ENCODE data around the gene LGR5. TPM values are rescaled to one million over a fixed set of nuclear protein-coding genes. Genes with fewer than 3 reads are reported as not detected.

LGR5 gene
- total RNA-seq, 2 experiments from 2014 or later = not detected

- POLR2A ChIA-PET = no interaction called here
- DNase-seq (peak; percentile 36), ATAC-seq (peak; percentile 61)
- CTCF ChIA-PET = interaction anchor here (0.8 to 4.1 kb wide), 18 partner anchors 10 to 352 kb away, joined by 3 to 75 read pairs (median 5); no protein-coding TSS in a partner anchor
- Mint-ChIP-seq H3K4me3 (no peak overlapping the region), H3K27me3 (ENCODE audit: low read depth) (peaks cover 7% of the 10 kb centered on the region), H3K27ac (no peak overlapping the region), H3K4me1 (ENCODE audit: low read depth) (no peaks in the 10 kb centered on the region), H3K9me3 (ENCODE audit: insufficient read depth) (no peaks in the 10 kb centered on the region), H3K36me3 (ENCODE audit: low read depth) (no peaks in the 10 kb centered on the region)
These were observed 24.0 kb upstream of the LGR5 start for GRCh38 chr12:71415336-71416231.

- POLR2A ChIA-PET = no interaction called here
- Mint-ChIP-seq H3K36me3 (ENCODE audit: low read depth) (no peaks in the 10 kb centered on the region), H3K27ac (no peak overlapping the region), H3K9me3 (ENCODE audit: insufficient read depth) (no peaks in the 10 kb centered on the region), H3K4me1 (ENCODE audit: low read depth) (no peaks in the 10 kb centered on the region), H3K4me3 (no peak overlapping the region), H3K27me3 (ENCODE audit: low read depth) (peaks cover 4% of the 10 kb centered on the region)
- CTCF ChIA-PET = interaction anchor here (1.7 to 4.1 kb wide), 3 partner anchors 30 to 331 kb away, joined by 6 to 75 read pairs (median 25); no protein-coding TSS in a partner anchor
- DNase-seq = no peak
- no peak for ATAC-seq
These were observed 22.4 kb upstream of the LGR5 start for GRCh38 chr12:71417181-71417580.

- no peaks in the 10 kb centered on the region for H3K36me3 Mint-ChIP-seq (ENCODE audit: low read depth)
- ChIA-PET CTCF (no interaction called here), POLR2A (no interaction called here)
- no peak overlapping the region for H3K4me3 Mint-ChIP-seq
- H3K27ac Mint-ChIP-seq = no peak overlapping the region
- ATAC-seq = no peak
- DNase-seq = no peak
- H3K9me3 Mint-ChIP-seq (ENCODE audit: insufficient read depth) = no peaks in the 10 kb centered on the region
- peaks cover 20% of the 10 kb centered on the region for H3K27me3 Mint-ChIP-seq (ENCODE audit: low read depth)
- no peaks in the 10 kb centered on the region for H3K4me1 Mint-ChIP-seq (ENCODE audit: low read depth)
These were observed 18.7 kb upstream of the LGR5 start for GRCh38 chr12:71420775-71421406.

- ChIA-PET POLR2A (no interaction called here), CTCF (interaction anchor here (1.0 to 1.2 kb wide), 2 partner anchors 10 to 321 kb away, joined by 5 read pairs; no protein-coding TSS in a partner anchor)
- Mint-ChIP-seq H3K27me3 (ENCODE audit: low read depth) (peaks cover 17% of the 10 kb centered on the region), H3K36me3 (ENCODE audit: low read depth) (no peaks in the 10 kb centered on the region), H3K27ac (no peak overlapping the region), H3K9me3 (ENCODE audit: insufficient read depth) (no peaks in the 10 kb centered on the region), H3K4me1 (ENCODE audit: low read depth) (no peaks in the 10 kb centered on the region), H3K4me3 (no peak overlapping the region)
- no peak for ATAC-seq
- DNase-seq = no peak
These were observed 13.9 kb upstream of the LGR5 start for GRCh38 chr12:71425568-71426299.

- H3K9me3 Mint-ChIP-seq (ENCODE audit: insufficient read depth) = no peaks in the 10 kb centered on the region
- no peak overlapping the region for H3K4me3 Mint-ChIP-seq
- no peaks in the 10 kb centered on the region for H3K36me3 Mint-ChIP-seq (ENCODE audit: low read depth)
- no peak overlapping the region for H3K27ac Mint-ChIP-seq
- POLR2A ChIA-PET = no interaction called here
- H3K4me1 Mint-ChIP-seq (ENCODE audit: low read depth) = no peaks in the 10 kb centered on the region
- CTCF ChIA-PET = interaction anchor here (0.9 to 1.4 kb wide), 4 partner anchors 11 to 320 kb away, joined by 3 to 5 read pairs (median 4); no protein-coding TSS in a partner anchor
- H3K27me3 Mint-ChIP-seq (ENCODE audit: low read depth) = peaks cover 17% of the 10 kb centered on the region
- DNase-seq (no peak), ATAC-seq (no peak)
These were observed 13.1 kb upstream of the LGR5 start for GRCh38 chr12:71426300-71427047.

GRCh38 chr12:71430756-71431155, 8.8 kb upstream of the LGR5 start:
- ChIA-PET CTCF (interaction anchor here (1.0 kb wide), 1 partner anchor 15 kb away, joined by 3 read pairs; no protein-coding TSS in a partner anchor), POLR2A (no interaction called here)
- no peak overlapping the region for H3K27ac Mint-ChIP-seq
- no peak overlapping the region for H3K4me3 Mint-ChIP-seq
- peaks cover 2% of the 10 kb centered on the region for H3K36me3 Mint-ChIP-seq (ENCODE audit: low read depth)
- ATAC-seq (no peak), DNase-seq (no peak)
- peaks cover 17% of the 10 kb centered on the region for H3K27me3 Mint-ChIP-seq (ENCODE audit: low read depth)
- H3K9me3 Mint-ChIP-seq (ENCODE audit: insufficient read depth) = peaks cover 4% of the 10 kb centered on the region
- H3K4me1 Mint-ChIP-seq (ENCODE audit: low read depth) = no peaks in the 10 kb centered on the region

GRCh38 chr12:71431991-71432390, 7.6 kb upstream of the LGR5 start:
- H3K27ac Mint-ChIP-seq = no peak overlapping the region
- ATAC-seq (no peak), DNase-seq (no peak)
- H3K27me3 Mint-ChIP-seq (ENCODE audit: low read depth) = peaks cover 23% of the 10 kb centered on the region
- POLR2A ChIA-PET = interaction anchor here (0.6 kb wide), 1 partner anchor 338 kb away, joined by 4 read pairs; no protein-coding TSS in a partner anchor
- CTCF ChIA-PET = no interaction called here
- peaks cover 2% of the 10 kb centered on the region for H3K36me3 Mint-ChIP-seq (ENCODE audit: low read depth)
- peaks cover 8% of the 10 kb centered on the region for H3K9me3 Mint-ChIP-seq (ENCODE audit: insufficient read depth)
- no peaks in the 10 kb centered on the region for H3K4me1 Mint-ChIP-seq (ENCODE audit: low read depth)
- H3K4me3 Mint-ChIP-seq = no peak overlapping the region

GRCh38 chr12:71432936-71433335, 6.7 kb upstream of the LGR5 start:
- Mint-ChIP-seq H3K4me3 (no peak overlapping the region), H3K4me1 (ENCODE audit: low read depth) (no peaks in the 10 kb centered on the region), H3K27me3 (ENCODE audit: low read depth) (peaks cover 31% of the 10 kb centered on the region), H3K27ac (no peak overlapping the region), H3K36me3 (ENCODE audit: low read depth) (peaks cover 2% of the 10 kb centered on the region), H3K9me3 (ENCODE audit: insufficient read depth) (peaks cover 13% of the 10 kb centered on the region)
- no peak for DNase-seq
- no peak for ATAC-seq
- CTCF ChIA-PET = no interaction called here
- POLR2A ChIA-PET = no interaction called here

- Mint-ChIP-seq H3K36me3 (ENCODE audit: low read depth) (peaks cover 2% of the 10 kb centered on the region), H3K4me3 (no peak overlapping the region), H3K27ac (no peak overlapping the region), H3K9me3 (ENCODE audit: insufficient read depth) (peaks cover 13% of the 10 kb centered on the region), H3K27me3 (ENCODE audit: low read depth) (peaks cover 63% of the 10 kb centered on the region), H3K4me1 (ENCODE audit: low read depth) (peaks cover 23% of the 10 kb centered on the region)
- CTCF ChIA-PET = no interaction called here
- no peak for ATAC-seq
- DNase-seq = no peak
- POLR2A ChIA-PET = no interaction called here
These were observed 2.9 kb upstream of the LGR5 start for GRCh38 chr12:71436696-71437095.

GRCh38 chr12:71438670-71439361, 782 bp upstream of the LGR5 start:
- CTCF ChIA-PET = no interaction called here
- peaks cover 13% of the 10 kb centered on the region for H3K9me3 Mint-ChIP-seq (ENCODE audit: insufficient read depth)

GRCh38 chr12:71439362-71439612, 311 bp upstream of the LGR5 start:
- DNase-seq (no peak), ATAC-seq (no peak)
- Mint-ChIP-seq H3K4me1 (ENCODE audit: low read depth) (peaks cover 23% of the 10 kb centered on the region), H3K27ac (no peak overlapping the region), H3K36me3 (ENCODE audit: low read depth) (peaks cover 2% of the 10 kb centered on the region), H3K4me3 (peak overlapping the region; percentile 49), H3K9me3 (ENCODE audit: insufficient read depth) (peaks cover 13% of the 10 kb centered on the region), H3K27me3 (ENCODE audit: low read depth) (peaks cover 64% of the 10 kb centered on the region)
- ChIA-PET CTCF (no interaction called here), POLR2A (interaction anchor here (0.7 kb wide), 1 partner anchor 245 kb away, joined by 3 read pairs; no protein-coding TSS in a partner anchor)

More at GRCh38 chr12:71438670-71439361, 782 bp upstream of the LGR5 start:
- Mint-ChIP-seq H3K27me3 (ENCODE audit: low read depth) (peaks cover 68% of the 10 kb centered on the region), H3K4me1 (ENCODE audit: low read depth) (peaks cover 23% of the 10 kb centered on the region), H3K27ac (no peak overlapping the region), H3K36me3 (ENCODE audit: low read depth) (peaks cover 2% of the 10 kb centered on the region), H3K4me3 (peak overlapping the region; percentile 49)
- DNase-seq (no peak), ATAC-seq (peak; percentile 34)
- POLR2A ChIA-PET = interaction anchor here (0.7 kb wide), 1 partner anchor 246 kb away, joined by 3 read pairs; no protein-coding TSS in a partner anchor

Measured in activated CD8-positive, alpha-beta T cell treated with anti-CD3 and anti-CD28 coated beads, Interleukin-2, amount 10 ng/mL, durations not matched to agents 7 days and 5 days (primary cell).